Upper lobe of left lung (tissue), 6 donors: ENCODE measurements around the gene HIRA. TPM values are rescaled to one million over a fixed set of nuclear protein-coding genes. Genes with fewer than 3 reads are reported as not detected.

Experiments
- ATAC-seq, 2 donors: fragments of 200-7000 bp; cut with Tn5 transposase; one replicate each; pipeline ENCODE4 v1.9.1; 2022; ENCODE audit warnings: mild to moderate bottlenecking in 2 of 2, moderate library complexity in 2 of 2; ENCODE audit not compliant: low FRiP score in 2 of 2
- DNase-seq, 2 donors: peaks; one replicate each; pipeline ENCODE4 v3.0.0-alpha.2; 2019 to 2020
- H3K27ac ChIP-seq, 4 donors: fragments of 200-600 bp; sonication (generic); one replicate each; pipeline ENCODE4 v1.5.1; 2016 to 2019
- H3K27me3 ChIP-seq, 4 donors: fragments of 200-600 bp; sonication (generic); one replicate each; pipeline ENCODE4 v1.5.1; 2017 to 2019
- H3K36me3 ChIP-seq, 4 donors: fragments of 200-600 bp; sonication (generic); one replicate each; pipeline ENCODE4 v1.5.1; 2016 to 2019
- H3K4me1 ChIP-seq, 4 donors: fragments of 200-600 bp; sonication (generic); one replicate each; pipeline ENCODE4 v1.5.1; 2018 to 2019
- H3K4me3 ChIP-seq, 4 donors: fragments of 200-600 bp; sonication (generic); one replicate each; pipeline ENCODE4 v1.5.1; 2017 to 2019; ENCODE audit warnings: mild to moderate bottlenecking in 2 of 4, moderate library complexity in 1 of 4
- H3K9me3 ChIP-seq, 4 donors: fragments of 200-600 bp; sonication (generic); one replicate each; pipeline ENCODE4 v1.5.1; 2018 to 2019
- CTCF ChIP-seq, 6 experiments: fragments of 450-650 bp in 4 of 6; fragments of 200-600 bp in 2 of 6; sonication (generic) in 2 of 6; IDR thresholded peaks; one replicate each; pipeline ENCODE4 v1.5.1; 2016 to 2019; ENCODE audit warnings: antibody characterized with exemption in 6 of 6
- EP300 ChIP-seq, 4 donors: sonication (generic); formaldehyde crosslinking; IDR thresholded peaks; one replicate each; pipeline ENCODE4 v1.5.1; 2017; ENCODE audit warnings: antibody characterized with exemption in 4 of 4, control low read depth in 2 of 4
- POLR2A ChIP-seq, 4 donors: fragments of 450-650 bp; IDR thresholded peaks; one replicate each; pipeline ENCODE4 v1.5.1; 2016 to 2017; ENCODE audit warnings: antibody characterized with exemption in 4 of 4, mild to moderate bottlenecking in 2 of 4
- POLR2AphosphoS5 ChIP-seq, 2 donors: sonication (generic); formaldehyde crosslinking; IDR thresholded peaks; one replicate each; pipeline ENCODE4 v1.5.1; 2017; ENCODE audit warnings: antibody characterized with exemption in 2 of 2
- WGBS, 2 donors: methylation state at CpG; one replicate each; pipeline ENCODE4 v1.1.5; 2017 to 2018; 5-methylcytosine and 5-hydroxymethylcytosine counted together
- total RNA-seq, 6 donors: library from RNA; depleted of rRNA in 4 of 6; stranded (reverse); fragments of >200 nt in 4 of 6; gene quantifications; one replicate each; pipeline versions ENCODE4 v1.1.0 to v1.2.1, GENCODE V29; 2016 to 2021
- donor health status: DM: no; HTN: no; CAD: no; lungs with moderate emphysema.
- donor health status: DM: no; HTN: yes; CAD: no; lungs with severe emphysema.

The HIRA gene
- total RNA-seq, 6 donors from 2014 or later, result 9.9 to 27.5 (median 22.1) TPM

DNA sequence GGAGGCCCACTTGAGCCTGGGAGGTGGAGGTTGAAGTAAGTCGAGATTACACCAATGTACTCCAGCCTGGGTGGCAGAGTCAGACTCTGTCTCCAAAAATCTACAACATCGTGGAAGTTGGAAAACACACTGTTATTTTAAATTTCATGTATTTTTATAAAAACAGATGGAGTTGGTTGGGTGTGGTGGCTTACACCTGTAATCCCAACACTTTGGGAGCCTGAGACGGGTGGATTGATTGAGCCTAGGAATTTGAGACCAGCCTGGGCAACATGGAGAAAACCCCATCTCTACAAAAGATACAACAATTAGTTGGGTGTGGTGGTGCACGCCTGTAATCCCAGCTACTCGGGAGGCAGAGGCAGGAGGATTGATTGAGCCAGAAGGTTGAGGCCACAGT, 88.1 kb downstream of the HIRA start:
- H3K27ac ChIP-seq, result no peak overlapping the region
- no peak for TF ChIP-seq EP300 (IDR thresholded peaks at IDR 0.05)
- TF ChIP-seq CTCF (IDR thresholded peaks at IDR 0.05), result no peak
- TF ChIP-seq POLR2AphosphoS5 (IDR thresholded peaks at IDR 0.05), result no peak
- no peak for TF ChIP-seq POLR2A (IDR thresholded peaks at IDR 0.05)
- H3K36me3 ChIP-seq, result peaks cover 2 to 75% (median 32%) of the 10 kb centered on the region in 4 donors
- no peaks in the 10 kb centered on the region for H3K4me1 ChIP-seq
- H3K9me3 ChIP-seq, result no peaks in the 10 kb centered on the region
- WGBS, 2 donors, result 97 to 99% methylated on average over 5 of the region's 5 CpGs
- H3K4me3 ChIP-seq, result no peak overlapping the region
- no peak for DNase-seq
- no peak for ATAC-seq
- no peaks in the 10 kb centered on the region for H3K27me3 ChIP-seq

GRCh38 chr22:19341500-19341899, 90.0 kb downstream of the HIRA start:
- no peaks in the 10 kb centered on the region for H3K27me3 ChIP-seq
- peaks cover 3 to 20% (median 16%) of the 10 kb centered on the region in 4 donors for H3K9me3 ChIP-seq
- DNase-seq, result no peak
- H3K27ac ChIP-seq, result no peak overlapping the region
- 78 to 82% methylated on average over 3 of the region's 3 CpGs for WGBS, 2 donors
- no peaks in the 10 kb centered on the region for H3K4me1 ChIP-seq
- H3K36me3 ChIP-seq, result peaks cover 2 to 68% (median 23%) of the 10 kb centered on the region in 4 donors
- H3K4me3 ChIP-seq, result no peak overlapping the region
- TF ChIP-seq EP300 (IDR thresholded peaks at IDR 0.05) (no peak), POLR2AphosphoS5 (IDR thresholded peaks at IDR 0.05) (no peak), POLR2A (IDR thresholded peaks at IDR 0.05) (no peak), CTCF (IDR thresholded peaks at IDR 0.05) (no peak)
- no peak for ATAC-seq

GRCh38 chr22:19337137-19337536, 94.4 kb downstream of the HIRA start:
- Histone ChIP-seq H3K27me3 (no peaks in the 10 kb centered on the region), H3K9me3 (peaks cover 3 to 32% (median 26%) of the 10 kb centered on the region in 4 donors), H3K27ac (no peak overlapping the region), H3K4me3 (no peak overlapping the region), H3K4me1 (no peaks in the 10 kb centered on the region), H3K36me3 (peaks cover 8 to 66% (median 31%) of the 10 kb centered on the region in 4 donors)
- no peak for TF ChIP-seq EP300 (IDR thresholded peaks at IDR 0.05)
- no peak for TF ChIP-seq POLR2AphosphoS5 (IDR thresholded peaks at IDR 0.05)
- TF ChIP-seq POLR2A (IDR thresholded peaks at IDR 0.05), result no peak
- TF ChIP-seq CTCF (IDR thresholded peaks at IDR 0.05), result no peak
- DNase-seq (no peak), ATAC-seq (no peak)
- WGBS, 2 donors, result 95 to 97% methylated on average over 2 of the region's 2 CpGs

DNA sequence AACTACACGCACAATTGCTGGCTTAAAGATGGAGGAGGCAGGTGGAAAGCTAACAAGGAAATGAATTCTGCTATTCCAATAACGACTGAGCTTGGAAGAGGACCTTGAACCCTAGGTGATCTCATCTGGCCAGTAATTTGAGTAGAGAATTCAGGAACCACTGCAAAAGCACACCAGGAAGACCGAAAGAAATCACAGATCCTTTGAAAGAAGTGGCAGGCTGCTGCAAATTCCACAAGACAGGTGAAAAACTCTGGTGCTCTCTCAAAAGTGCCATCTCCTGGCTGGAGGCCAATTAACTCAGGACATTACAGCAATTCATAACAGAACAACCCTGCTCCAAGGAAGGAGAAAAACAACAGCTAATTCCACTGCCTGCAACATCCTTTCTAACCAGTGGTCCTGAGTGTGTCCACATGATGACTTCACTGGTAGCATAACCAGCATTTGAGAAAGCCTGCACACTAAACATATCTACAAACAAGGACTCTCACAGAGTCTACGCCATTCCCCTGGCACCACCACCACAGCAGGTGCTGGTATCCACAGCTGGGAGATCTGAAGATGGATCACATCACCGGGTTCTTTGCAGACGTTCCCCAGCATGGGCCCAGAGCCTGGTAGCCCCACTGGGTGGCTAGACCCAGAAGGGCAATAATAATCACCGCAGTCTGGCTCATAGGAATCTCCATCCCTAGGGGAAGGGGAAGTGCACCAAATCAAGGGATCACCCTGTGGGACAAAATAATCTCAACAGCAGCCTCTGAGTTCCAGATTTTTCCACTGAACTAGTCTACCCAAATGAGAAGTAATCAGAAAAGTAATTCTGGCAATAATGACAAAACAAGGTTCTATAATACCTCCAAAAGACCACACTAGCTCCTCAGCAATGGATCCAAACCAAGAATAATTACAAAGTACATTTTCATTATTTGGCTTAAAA, 95.1 kb downstream of the HIRA start:
- TF ChIP-seq POLR2A (IDR thresholded peaks at IDR 0.05) (no peak), EP300 (IDR thresholded peaks at IDR 0.05) (no peak), CTCF (IDR thresholded peaks at IDR 0.05) (no peak), POLR2AphosphoS5 (IDR thresholded peaks at IDR 0.05) (no peak)
- no peak for DNase-seq
- 97 to 98% methylated on average over 5 to 7 of the region's 7 CpGs for WGBS, 2 donors
- Histone ChIP-seq H3K27me3 (no peaks in the 10 kb centered on the region), H3K9me3 (peaks cover 3 to 32% (median 26%) of the 10 kb centered on the region in 4 donors), H3K4me1 (no peaks in the 10 kb centered on the region), H3K4me3 (no peak overlapping the region), H3K27ac (no peak overlapping the region), H3K36me3 (peaks cover 8 to 67% (median 37%) of the 10 kb centered on the region in 4 donors)
- no peak for ATAC-seq
